ENCODE measurements around the gene GAREM1. TPM values are rescaled to one million over a fixed set of nuclear protein-coding genes. Genes with fewer than 3 reads are reported as not detected.

Gene GAREM1
- total and polyA plus RNA-seq, 2 of the 8 experiments (the other 6 are each of a cell fraction or from before 2014, with no cell fraction given) = 3.6 to 9.2 TPM

DNA sequence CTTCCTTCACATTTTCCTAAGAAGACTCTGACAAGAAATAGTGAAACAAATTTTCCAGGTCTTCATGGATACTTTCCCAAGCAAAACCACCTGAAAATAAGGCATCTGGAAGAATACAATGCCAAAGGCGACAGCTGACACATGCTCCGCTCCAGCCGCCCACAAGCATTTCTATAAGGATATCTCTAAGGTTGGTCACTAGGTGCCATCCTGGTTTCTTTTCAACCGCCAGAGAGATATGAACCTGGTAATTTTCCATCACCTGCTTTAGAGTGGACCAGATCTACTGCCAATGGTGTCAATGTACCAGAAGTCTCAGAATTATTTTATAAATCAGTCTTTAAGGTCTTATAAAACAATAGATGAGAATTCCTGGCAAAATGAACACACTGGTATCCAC lies 97.2 kb downstream of the GAREM1 start:
- no peak overlapping the region for H3K56ac ChIP-seq (replicated peaks; ENCODE audit: insufficient read length, low read depth, low read length)
- no peaks in the 10 kb centered on the region for H4K20me1 ChIP-seq (replicated peaks in 1 of 2; ENCODE audit: control insufficient read depth in 1 of 2, insufficient read depth in 2 of 2, low read length in 2 of 2)
- no peak overlapping the region for H2BK5ac ChIP-seq (ENCODE audit: low read depth, low read length)
- TF ChIP-seq HDAC2 (IDR thresholded peaks at IDR 0.05; ENCODE audit: borderline replicate concordance in 1 of 2, low read depth in 2 of 2, low read length in 2 of 2) = no peak
- no peak for TF ChIP-seq HDAC6 (IDR thresholded peaks at IDR 0.05; ENCODE audit: low read depth, low read length)
- TF ChIP-seq CBX8 (IDR thresholded peaks at IDR 0.05; ENCODE audit: borderline replicate concordance, low read depth, low read length) = no peak
- no peak for TF ChIP-seq TCF12 (IDR thresholded peaks at IDR 0.05; ENCODE audit: low read depth, low read length)
- no peak for TF ChIP-seq EP300 (IDR thresholded peaks at IDR 0.05; ENCODE audit: borderline replicate concordance in 1 of 2, low read depth in 2 of 2, low read length in 2 of 2)
- TF ChIP-seq JUND (IDR thresholded peaks at IDR 0.05; ENCODE audit: low read length) = no peak
- TF ChIP-seq SIN3A (conservative IDR thresholded peaks at IDR 0.05 in 1 of 2, IDR thresholded peaks at IDR 0.05 in 1 of 2; ENCODE audit: low read depth in 1 of 2, low read length in 2 of 2) = no peak
- no peak overlapping the region for H2AK5ac ChIP-seq (ENCODE audit: low read depth, low read length)
- no peak overlapping the region for H3K27ac ChIP-seq (ENCODE audit: low read depth, low read length)
- no peak overlapping the region for H3K9ac ChIP-seq (replicated peaks in 1 of 4; ENCODE audit: extremely low read depth in 1 of 4, low read depth in 3 of 4, low read length in 3 of 4)
- H2BK120ac ChIP-seq (replicated peaks; ENCODE audit: low read depth, low read length) = no peak overlapping the region
- H3K14ac ChIP-seq (ENCODE audit: insufficient read length) = no peak overlapping the region
- no peak overlapping the region for H3K4me2 ChIP-seq (ENCODE audit: insufficient read depth in 1 of 2, low read depth in 2 of 2, low read length in 2 of 2)
- H3K9me3 ChIP-seq (ENCODE audit: insufficient read depth in 2 of 2, low read depth in 1 of 2, low read length in 1 of 2) = no peaks in the 10 kb centered on the region
- 86% methylated on average over 4 of the region's 4 CpGs; no CpG with 5 or more reads in 1 of the 2 experiments for WGBS, 2 experiments (ENCODE audit: extremely low coverage in 1 of 2, insufficient coverage in 1 of 2, insufficient read length in 1 of 2, insufficient replicate concordance in 2 of 2, low coverage in 1 of 2, low lambda C conversion rate in 2 of 2, missing lambda C conversion rate in 1 of 2)
- no peak for DNase-seq (ENCODE audit: low read depth in 1 of 2, low spot score in 2 of 2)
- H2BK15ac ChIP-seq (ENCODE audit: low read length) = no peak overlapping the region
- no peaks in the 10 kb centered on the region for H3K79me2 ChIP-seq (ENCODE audit: control insufficient read depth in 1 of 2, insufficient read depth in 2 of 2, low read length in 2 of 2)
- H3K4ac ChIP-seq (replicated peaks; ENCODE audit: insufficient read length, low read depth, low read length) = no peak overlapping the region
- H3K4me3 ChIP-seq (ENCODE audit: extremely low read depth in 1 of 4, insufficient read depth in 2 of 4, low read depth in 3 of 4, low read length in 4 of 4) = no peak overlapping the region
- H3K27me3 ChIP-seq (replicated peaks in 1 of 4; ENCODE audit: control insufficient read depth in 3 of 4, extremely low read depth in 1 of 4, insufficient read depth in 3 of 4, low read length in 3 of 4) = no peaks in the 10 kb centered on the region
- H3K36me3 ChIP-seq (ENCODE audit: control insufficient read depth in 2 of 4, insufficient read depth in 4 of 4, low read length in 3 of 4) = no peaks in the 10 kb centered on the region
- H3K4me1 ChIP-seq (replicated peaks in 1 of 4; ENCODE audit: control insufficient read depth in 3 of 4, insufficient read depth in 4 of 4, low read length in 3 of 4) = peaks cover 0 to 4% (median 0%) of the 10 kb centered on the region in 4 experiments; a peak in 1 of 7 replicates
- no peak overlapping the region for H2BK20ac ChIP-seq (ENCODE audit: low read length)
- POLR2A ChIA-PET (ENCODE audit: partially characterized antibody) = no interaction called here
- H2AFZ ChIP-seq (ENCODE audit: low read length) = no peak overlapping the region
- no peaks in the 10 kb centered on the region; the same call in 1 of the 2 replicates for H3K79me1 ChIP-seq (ENCODE audit: low read depth, low read length)
- no peak overlapping the region for H4K5ac ChIP-seq (ENCODE audit: insufficient read length, low read depth, low read length)
- no peak overlapping the region for H3K18ac ChIP-seq (ENCODE audit: extremely low read depth, low read length)
- no peak overlapping the region for H4K91ac ChIP-seq (replicated peaks; ENCODE audit: insufficient read length, low read length)
- no peak for FAIRE-seq
- no peak overlapping the region for H3K23ac ChIP-seq (ENCODE audit: insufficient read length)
- H4K8ac ChIP-seq (ENCODE audit: extremely low read depth, insufficient read depth, low read length) = no peak overlapping the region
- CTCF ChIA-PET (ENCODE audit: partially characterized antibody) = interaction anchor here (1.1 to 2.5 kb wide), 5 partner anchors 12 to 102 kb away, joined by 3 to 9 read pairs (median 5); no protein-coding TSS in a partner anchor
- no peaks in the 10 kb centered on the region for H3K23me2 ChIP-seq (ENCODE audit: low read depth, low read length)
- H2BK12ac ChIP-seq (ENCODE audit: low read depth, low read length) = no peak overlapping the region

Data from H1 (cell line).